Pancreas (tissue), 10 donors: ENCODE results near the gene ADAMTS7. TPM values are rescaled to one million over a fixed set of nuclear protein-coding genes. Genes with fewer than 3 reads are reported as not detected.

Source experiments
- ATAC-seq, 4 donors: fragments of 200-7000 bp; cut with Tn5 transposase; one replicate each; pipeline versions ENCODE4 v1.8.0 to v1.9.1; 2020; ENCODE audit warnings: mild to moderate bottlenecking in 4 of 4, moderate library complexity in 4 of 4
- DNase-seq, 6 donors: peaks; one replicate each; pipeline ENCODE4 v3.0.0-alpha.2; 2020
- FAIRE-seq: peaks from 2 replicates; lab custom pipeline; 2012; peaks lifted over from hg19 to GRCh38; lab: Jason Lieb, UNC
- H3K27ac ChIP-seq, 4 donors: fragments of 200-600 bp; sonication (generic); 1 replicate in 3 of 4; 2 replicates in 1 of 4; pipeline versions ENCODE4 v1.5.0 to v1.8.0; 2020
- H3K27me3 ChIP-seq, 4 donors: fragments of 200-600 bp; one replicate each; pipeline ENCODE4 v1.8.0; 2021
- H3K36me3 ChIP-seq, 3 donors: fragments of 200-600 bp; sonication (generic) in 1 of 3; one replicate each; pipeline versions ENCODE4 v1.5.0 to v1.8.0; 2020 to 2021
- H3K4me1 ChIP-seq, 3 donors: fragments of 200-600 bp; one replicate each; pipeline ENCODE4 v1.8.0; 2021
- H3K4me3 ChIP-seq, 4 donors: fragments of 200-600 bp; sonication (generic) in 2 of 4; one replicate each; pipeline versions ENCODE4 v1.5.0 to v1.8.0; 2020 to 2021
- H3K9me3 ChIP-seq, 4 donors: fragments of 200-600 bp; one replicate each; pipeline ENCODE4 v1.8.0; 2021
- CTCF ChIP-seq, 4 donors: fragments of 200-600 bp; sonication (generic) in 3 of 4; IDR thresholded peaks; one replicate each; pipeline versions ENCODE4 v1.5.0 to v1.8.0; 2021; ENCODE audit warnings: antibody characterized with exemption in 4 of 4
- WGBS, 2 donors: extraction: QIAGEN DNeasy Blood & Tissue Kit; methylation state at CpG; one replicate each; pipeline ENCODE4 v1.1.7; 2013; 5-methylcytosine and 5-hydroxymethylcytosine counted together
- intact Hi-C, 3 donors: fragments of 100-400 bp; cut with DNase I; formaldehyde crosslinking; loops; one replicate each; pipeline versions ENCODE4 v1.11.1 to v1.14.2; 2022
- polyA plus RNA-seq, 2 donors: library from polyadenylated mRNA; stranded (reverse); fragments of 200-250 nt; gene quantifications; one replicate each; pipeline ENCODE4 v1.2.3, GENCODE V29; 2013
- total RNA-seq, 6 donors: library from RNA; stranded (reverse); fragmentation: NEBNext Ultra II Directional in 4 of 6; extraction: Animal tissue kit (Norgen Biotek cat#: 25700) in 4 of 6; gene quantifications; one replicate each; pipeline versions ENCODE4 v1.2.1 to v1.2.4, GENCODE V29; 2021 to 2023
- donor health status: healthy with polysubstance abuse.
- donor health status: DM: no; HTN: no; CAD: no; lungs with moderate emphysema.
- donor health status: DM: no; HTN: no; CAD: no.
- donor health status: control.
- donor health status: control.
- donor health status: Bipolar disorder and iron deficiency.
- donor health status: DM: yes; HTN: yes; CAD: no.
- donor health status: DM: no; HTN: no; CAD: no.
- donor health status: DM: no; HTN: no; CAD: no.
- donor health status: DM: yes; HTN: yes; CAD: no.

The ADAMTS7 gene
- total and polyA plus RNA-seq, 8 donors, result 0.20 to 1.4 (median 0.69) TPM

- Histone ChIP-seq H3K9me3 (no peaks in the 10 kb centered on the region), H3K4me3 (no peak overlapping the region), H3K27ac (no peak overlapping the region), H3K27me3 (peaks cover 0 to 24% (median 4%) of the 10 kb centered on the region in 4 donors), H3K36me3 (no peaks in the 10 kb centered on the region), H3K4me1 (no peaks in the 10 kb centered on the region)
- intact Hi-C loops, result no loop called here
- 26 to 30% methylated on average over 50 to 52 of the region's 52 CpGs for WGBS, 2 donors
- FAIRE-seq (no peak), ATAC-seq (no peak), DNase-seq (no peak)
- no peak for TF ChIP-seq CTCF (IDR thresholded peaks at IDR 0.05)
Observed at GRCh38 chr15:78830514-78831228, 19.4 kb upstream of the ADAMTS7 start.

GRCh38 chr15:78828920-78829319 lies 17.7 kb upstream of the ADAMTS7 start:
- FAIRE-seq, result no peak
- TF ChIP-seq CTCF (IDR thresholded peaks at IDR 0.05), result no peak
- H3K4me1 ChIP-seq, result no peaks in the 10 kb centered on the region
- no peak overlapping the region for H3K27ac ChIP-seq
- DNase-seq, result no peak
- intact Hi-C loops, result no loop called here
- no peaks in the 10 kb centered on the region for H3K36me3 ChIP-seq
- H3K27me3 ChIP-seq, result peaks cover 0 to 24% (median 4%) of the 10 kb centered on the region in 4 donors
- 87 to 97% methylated on average over 2 of the region's 2 CpGs for WGBS, 2 donors
- H3K4me3 ChIP-seq, result no peak overlapping the region
- no peaks in the 10 kb centered on the region for H3K9me3 ChIP-seq
- ATAC-seq, result no peak

DNA sequence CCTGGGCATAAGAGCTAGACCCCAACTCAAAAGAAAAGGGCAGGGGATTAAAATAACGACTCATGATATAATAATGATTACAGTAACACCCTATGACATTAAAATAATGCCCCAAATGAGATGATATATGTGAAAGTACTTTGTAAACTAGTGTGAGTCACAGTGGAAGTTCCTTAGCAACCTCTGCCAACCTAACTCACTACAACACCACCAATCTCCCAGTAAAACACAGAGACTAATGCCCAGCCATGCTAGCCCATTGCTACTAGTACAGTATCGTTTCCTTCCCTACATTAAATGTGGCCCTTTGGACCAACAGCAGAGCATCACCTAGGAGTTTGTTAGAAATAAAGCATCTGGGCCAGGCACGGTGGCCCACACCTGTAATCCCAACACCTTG lies 11.2 kb upstream of the ADAMTS7 start:
- no peak overlapping the region for H3K27ac ChIP-seq
- no peaks in the 10 kb centered on the region for H3K36me3 ChIP-seq
- no peak overlapping the region for H3K4me3 ChIP-seq
- ATAC-seq (no peak), FAIRE-seq (no peak), DNase-seq (no peak)
- intact Hi-C loops, result no loop called here
- no peaks in the 10 kb centered on the region for H3K9me3 ChIP-seq
- no peak for TF ChIP-seq CTCF (IDR thresholded peaks at IDR 0.05)
- H3K4me1 ChIP-seq, result no peaks in the 10 kb centered on the region
- 54 to 56% methylated on average over 3 of the region's 3 CpGs for WGBS, 2 donors
- H3K27me3 ChIP-seq, result no peaks in the 10 kb centered on the region

- FAIRE-seq (no peak), ATAC-seq (peak in 2 of 4 donors; percentile 8 to 9), DNase-seq (peak in 1 of 6 donors; percentile 65)
- Histone ChIP-seq H3K9me3 (no peaks in the 10 kb centered on the region), H3K27me3 (no peaks in the 10 kb centered on the region), H3K4me3 (peak overlapping the region in 2 of 4 donors; percentile 46 to 77), H3K4me1 (peaks cover 0 to 5% (median 0%) of the 10 kb centered on the region in 3 donors), H3K36me3 (no peaks in the 10 kb centered on the region), H3K27ac (peak overlapping the region in 1 of 4 donors; percentile 28)
- intact Hi-C loops, result no loop called here
- TF ChIP-seq CTCF (IDR thresholded peaks at IDR 0.05), result no peak
- 31 to 46% methylated on average over 24 of the region's 24 CpGs for WGBS, 2 donors
Observed at GRCh38 chr15:78811825-78812183, 540 bp upstream of the ADAMTS7 start.
